Endothelial cell of umbilical vein (primary cell): ENCODE results near the gene DIPK1C. TPM values are rescaled to one million over a fixed set of nuclear protein-coding genes. Genes with fewer than 3 reads are reported as not detected.

Experiments used
- BruUV-seq: library from RNA; stranded (reverse); fragments of 400-500 nt; replicated peaks from 2 replicates; lab custom pipeline; 2021; lab: Mats Ljungman, UMichigan
- CTCF ChIA-PET: fragments of 300-600, 350-600 bp; sonication (Branson Sonifier 250); formaldehyde crosslinking; loops from one replicate; lab custom pipeline; 2021; ENCODE audit warnings: antibody characterized with exemption, inconsistent platforms; lab: Charles Lee
- POLR2A ChIA-PET: fragments of 300-600, 350-600 bp; sonication (Branson Sonifier 250); formaldehyde crosslinking; loops from one replicate; lab custom pipeline; 2021; ENCODE audit warnings: antibody characterized with exemption, inconsistent platforms; lab: Charles Lee
- DNase-seq: peaks from one replicate; pipeline ENCODE4 v3.0.0-alpha.2; 2011; ENCODE audit warnings: low read depth, low spot score
- FAIRE-seq: peaks from 2 replicates; lab custom pipeline; 2011; peaks lifted over from hg19 to GRCh38; lab: Jason Lieb, UNC
- H2AFZ ChIP-seq: 2 replicates; pipeline ENCODE4 v1.6.0; 2012; ENCODE audit warnings: low read depth, low read length, control low read depth, inconsistent platforms
- H3K27ac ChIP-seq: 2 replicates; pipeline ENCODE4 v1.5.1; 2011; ENCODE audit warnings: low read depth, mild to moderate bottlenecking, control low read depth, low read length, moderate library complexity; ENCODE audit not compliant: insufficient read depth
- H3K27me3 ChIP-seq, 2 experiments: 2 replicates each; pipeline versions ENCODE4 v1.6.0 to v1.6.1; 2011; ENCODE audit warnings: low read length in 2 of 2, mixed read lengths in 1 of 2; ENCODE audit not compliant: control insufficient read depth in 2 of 2, insufficient read depth in 2 of 2
- H3K36me3 ChIP-seq, 2 experiments: 2 replicates in 1 of 2; 3 replicates in 1 of 2; pipeline ENCODE4 v1.5.1; 2011; ENCODE audit warnings: low read length in 2 of 2, mild to moderate bottlenecking in 1 of 2, moderate library complexity in 1 of 2; ENCODE audit not compliant: control insufficient read depth in 2 of 2, insufficient read depth in 2 of 2; ENCODE audit errors: extremely low read depth in 1 of 2
- H3K4me1 ChIP-seq: 3 replicates; pipeline ENCODE4 v1.5.1; 2011; ENCODE audit warnings: mild to moderate bottlenecking, low read length; ENCODE audit not compliant: control insufficient read depth, insufficient read depth; ENCODE audit errors: extremely low read depth
- H3K4me2 ChIP-seq: 2 replicates; pipeline ENCODE4 v1.6.1; 2011; ENCODE audit warnings: low read length, control low read depth, mixed read lengths; ENCODE audit not compliant: insufficient read depth
- H3K4me3 ChIP-seq, 3 experiments: fragments of 200-600 bp in 1 of 3; sonication (generic), shearing (Covaris generic) in 1 of 3; replicated peaks in 1 of 3; 2 replicates each; pipeline ENCODE4 v1.5.1; 2011 to 2016; ENCODE audit warnings: control low read depth in 3 of 3, low read length in 3 of 3, mild to moderate bottlenecking in 2 of 3, inconsistent platforms in 1 of 3, low read depth in 1 of 3, moderate library complexity in 1 of 3; ENCODE audit not compliant: insufficient read depth in 1 of 3
- H3K79me2 ChIP-seq: 2 replicates; pipeline ENCODE4 v1.6.0; 2012; ENCODE audit warnings: low read length, inconsistent platforms; ENCODE audit not compliant: control insufficient read depth, insufficient read depth
- H3K9ac ChIP-seq: replicated peaks from 2 replicates; pipeline ENCODE3; 2011; ENCODE audit warnings: low read length, control low read depth; ENCODE audit not compliant: insufficient read depth; ENCODE audit errors: extremely low read depth
- H3K9me1 ChIP-seq: replicated peaks from 3 replicates; pipeline ENCODE4 v1.6.0; 2011; ENCODE audit warnings: mild to moderate bottlenecking, low read length; ENCODE audit not compliant: control insufficient read depth, insufficient read depth; ENCODE audit errors: extremely low read depth
- H3K9me3 ChIP-seq: replicated peaks from 2 replicates; pipeline ENCODE4 v1.5.1; 2012; ENCODE audit warnings: low read length, inconsistent platforms; ENCODE audit not compliant: control insufficient read depth, insufficient read depth
- H4K20me1 ChIP-seq: replicated peaks from 2 replicates; pipeline ENCODE3; 2011; ENCODE audit warnings: mild to moderate bottlenecking, low read length; ENCODE audit not compliant: control insufficient read depth, insufficient read depth; ENCODE audit errors: extremely low read depth
- CTCF ChIP-seq, 2 donors: IDR thresholded peaks; 1 replicate in 1 of 2; 2 replicates in 1 of 2; pipeline ENCODE4 v1.5.1; 2011; ENCODE audit warnings: low read length in 2 of 2, mild to moderate bottlenecking in 2 of 2, moderate library complexity in 2 of 2, control low read depth in 1 of 2, inconsistent platforms in 1 of 2, low read depth in 1 of 2; ENCODE audit not compliant: insufficient read depth in 1 of 2; ENCODE audit errors: extremely low read depth in 1 of 2
- EZH2 ChIP-seq: IDR thresholded peaks from 2 replicates; pipeline ENCODE4 v1.6.1; 2012; ENCODE audit warnings: borderline replicate concordance, low read depth, mild to moderate bottlenecking, moderate library complexity, low read length, inconsistent platforms; ENCODE audit not compliant: severe bottlenecking
- FOS ChIP-seq: IDR thresholded peaks from 2 replicates; pipeline ENCODE4 v1.6.1; 2011; ENCODE audit warnings: mild to moderate bottlenecking, low read length, moderate library complexity, borderline replicate concordance; ENCODE audit not compliant: insufficient read depth
- GATA2 ChIP-seq: IDR thresholded peaks from 2 replicates; pipeline ENCODE4 v1.7.0; 2011; ENCODE audit warnings: low read depth, mild to moderate bottlenecking, moderate library complexity, mixed read lengths, low read length; ENCODE audit not compliant: insufficient read length, insufficient read depth
- JUN ChIP-seq: IDR thresholded peaks from 2 replicates; pipeline ENCODE4 v1.6.1; 2011; ENCODE audit warnings: borderline replicate concordance, low read depth; ENCODE audit not compliant: insufficient read length, insufficient read depth
- MAX ChIP-seq: IDR thresholded peaks from 2 replicates; pipeline ENCODE4 v1.6.1; 2011; ENCODE audit not compliant: insufficient read depth, insufficient read length
- MYC ChIP-seq: IDR thresholded peaks from one replicate; pipeline ENCODE4 v1.6.1; 2011; ENCODE audit warnings: mild to moderate bottlenecking, low read depth, low read length
- POLR2A ChIP-seq: IDR thresholded peaks from 2 replicates; pipeline ENCODE4 v1.6.1; 2012; ENCODE audit warnings: low read depth, mild to moderate bottlenecking, control low read depth, low read length
- POLR2AphosphoS5 ChIP-seq: IDR thresholded peaks from 2 replicates; pipeline ENCODE4 v1.6.1; 2012; ENCODE audit warnings: low read depth, mild to moderate bottlenecking, control low read depth, low read length, moderate library complexity; ENCODE audit not compliant: insufficient read depth
- dilution Hi-C: fragments of 300-500 bp; cut with MboI; formaldehyde crosslinking; loops from one replicate; pipeline ENCODE4 v1.15.0; 2019; ENCODE audit warnings: low sequenced_read_pairs; ENCODE audit not compliant: extremely low pct_ligation_motif_present
- intact Hi-C: fragments of 100-400 bp; cut with micrococcal nuclease; formaldehyde crosslinking; loops from one replicate; pipeline ENCODE4 v1.10.0; 2022
- polyA plus RNA-seq, 4 experiments: library from polyadenylated mRNA; depleted of rRNA in 3 of 4; stranded (reverse) in 3 of 4; unstranded in 1 of 4; fragments of >200 nt; gene quantifications; 2 replicates each; pipeline versions ENCODE4 v1.2.1 to v1.2.3, GENCODE V29; 2011 to 2012; ENCODE audit warnings: missing spikeins in 1 of 4
- total RNA-seq: library from RNA; stranded (reverse); gene quantifications from 2 replicates; pipeline ENCODE4 v1.2.3, GENCODE V29; 2021

Gene DIPK1C
- total and polyA plus RNA-seq, 2 donors (not counting 3 experiments of a cell fraction or from before 2014, with no cell fraction given) = not detected

DNA sequence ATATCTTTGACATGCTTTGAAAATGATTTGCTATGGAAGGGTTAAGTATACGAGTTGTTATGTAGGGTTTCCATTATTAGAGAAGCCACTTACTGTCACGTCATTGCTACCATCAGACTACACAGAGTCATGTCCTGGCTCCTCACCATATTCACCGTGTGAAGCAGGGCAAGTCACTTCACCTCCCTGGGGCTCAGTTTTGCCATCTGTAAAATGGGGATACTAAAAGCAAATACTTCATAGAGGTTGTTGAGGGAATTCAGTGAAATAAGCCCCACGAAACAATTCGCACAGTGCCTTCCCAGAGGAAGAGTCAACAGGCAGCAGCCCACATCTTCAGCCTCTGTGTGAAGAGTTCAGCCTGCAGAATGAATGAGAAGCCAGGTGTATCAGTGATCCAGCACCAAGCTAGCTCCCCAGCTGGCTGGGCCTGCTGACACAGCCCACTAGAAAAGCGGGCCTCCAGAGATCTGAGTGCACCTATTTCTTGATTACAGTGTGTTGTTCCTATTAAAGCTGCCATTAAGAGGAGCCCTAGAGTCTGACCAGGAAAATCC, 3.4 kb downstream of the DIPK1C start:
- Histone ChIP-seq H3K4me3 (no peak overlapping the region), H3K4me1 (no peaks in the 10 kb centered on the region), H3K27ac (no peak overlapping the region), H3K4me2 (no peak overlapping the region), H3K27me3 (peaks cover 32 to 48% of the 10 kb centered on the region in 2 experiments), H3K9ac (no peak overlapping the region), H4K20me1 (no peaks in the 10 kb centered on the region), H3K79me2 (no peaks in the 10 kb centered on the region), H2AFZ (no peak overlapping the region), H3K36me3 (no peaks in the 10 kb centered on the region), H3K9me3 (no peaks in the 10 kb centered on the region), H3K9me1 (no peaks in the 10 kb centered on the region)
- TF ChIP-seq CTCF (IDR thresholded peaks at IDR 0.05; ENCODE audit: extremely low read depth in 1 of 2, insufficient read depth in 1 of 2, low read depth in 1 of 2, low read length in 2 of 2) (no peak), FOS (no peak), EZH2 (no peak), JUN (no peak), MAX (no peak), POLR2A (no peak), MYC (no peak), GATA2 (no peak), POLR2AphosphoS5 (no peak)
- dilution Hi-C loops (no loop called here), intact Hi-C loops (no loop called here)
- DNase-seq (no peak), FAIRE-seq (no peak)
- POLR2A ChIA-PET = no interaction called here
- BruUV-seq = no TSS peak
- CTCF ChIA-PET = no interaction called here
